NB4 (cell line): ENCODE data around the gene KCNJ4.
A peak's percentile ranks its signal among the peaks of the same experiment; 100 is the strongest.

Source experiments
- DNase-seq: peaks from one replicate; pipeline ENCODE4 v3.0.0; 2010; ENCODE audit warnings: low read depth
- H3K4me3 ChIP-seq: one replicate; pipeline ENCODE4 v1.5.1; 2011; ENCODE audit warnings: mild to moderate bottlenecking, low read depth, low read length, moderate library complexity
- MAX ChIP-seq: IDR thresholded peaks from 2 replicates; pipeline ENCODE4 v1.6.1; 2011; ENCODE audit warnings: low read depth, low read length
- MYC ChIP-seq: IDR thresholded peaks from 2 replicates; pipeline ENCODE4 v1.6.1; 2011; ENCODE audit warnings: low read depth, low read length
- POLR2A ChIP-seq: IDR thresholded peaks from 2 replicates; pipeline ENCODE4 v1.6.1; 2011; ENCODE audit warnings: mild to moderate bottlenecking; ENCODE audit not compliant: insufficient read length; ENCODE audit errors: extremely low read depth
- TF ChIP-seq, protein P1 (sequence below): IDR thresholded peaks from one replicate; pipeline ENCODE4 v1.5.1; 2012; ENCODE audit warnings: low read depth, low read length

KCNJ4 gene

DNA sequence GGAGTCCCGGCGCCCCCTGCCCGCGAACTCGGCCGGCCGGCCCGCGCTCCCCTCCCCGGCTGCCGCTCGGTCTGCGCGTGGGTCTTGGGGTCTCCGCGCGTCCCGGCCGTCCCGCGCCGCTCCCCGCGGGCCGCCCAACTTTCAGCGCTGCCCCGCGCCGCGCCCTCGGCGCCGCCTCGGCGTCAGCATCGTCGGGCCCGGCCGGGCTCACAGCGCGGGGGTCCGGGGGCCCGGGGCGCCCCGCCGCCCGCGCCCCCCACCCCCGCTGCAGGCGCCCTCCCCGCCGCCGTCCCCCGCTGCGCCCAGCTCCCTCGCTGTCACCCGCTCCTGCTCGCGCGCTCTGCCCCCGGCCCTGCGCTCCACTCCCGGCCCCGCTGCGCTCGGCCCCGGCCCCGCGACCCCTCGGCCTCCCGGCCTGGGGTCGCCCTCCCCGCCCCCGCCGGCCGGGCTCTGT is at the start of gene KCNJ4:
Gene KCNJ4, minus strand, starts transcription at position 124 of the 454 bp plus-strand sequence. CDS start 27,067 bp downstream, outside the sequence.
- H3K4me3 ChIP-seq = no peak within 1 kb of the TSS
- no peak for DNase-seq
- TF ChIP-seq, protein P1, sequence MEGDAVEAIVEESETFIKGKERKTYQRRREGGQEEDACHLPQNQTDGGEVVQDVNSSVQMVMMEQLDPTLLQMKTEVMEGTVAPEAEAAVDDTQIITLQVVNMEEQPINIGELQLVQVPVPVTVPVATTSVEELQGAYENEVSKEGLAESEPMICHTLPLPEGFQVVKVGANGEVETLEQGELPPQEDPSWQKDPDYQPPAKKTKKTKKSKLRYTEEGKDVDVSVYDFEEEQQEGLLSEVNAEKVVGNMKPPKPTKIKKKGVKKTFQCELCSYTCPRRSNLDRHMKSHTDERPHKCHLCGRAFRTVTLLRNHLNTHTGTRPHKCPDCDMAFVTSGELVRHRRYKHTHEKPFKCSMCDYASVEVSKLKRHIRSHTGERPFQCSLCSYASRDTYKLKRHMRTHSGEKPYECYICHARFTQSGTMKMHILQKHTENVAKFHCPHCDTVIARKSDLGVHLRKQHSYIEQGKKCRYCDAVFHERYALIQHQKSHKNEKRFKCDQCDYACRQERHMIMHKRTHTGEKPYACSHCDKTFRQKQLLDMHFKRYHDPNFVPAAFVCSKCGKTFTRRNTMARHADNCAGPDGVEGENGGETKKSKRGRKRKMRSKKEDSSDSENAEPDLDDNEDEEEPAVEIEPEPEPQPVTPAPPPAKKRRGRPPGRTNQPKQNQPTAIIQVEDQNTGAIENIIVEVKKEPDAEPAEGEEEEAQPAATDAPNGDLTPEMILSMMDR = no peak
- TF ChIP-seq MYC (no peak), POLR2A (no peak), MAX (no peak)

- H3K4me3 ChIP-seq = peak overlapping the region; percentile 100
- TF ChIP-seq MYC = no peak
- TF ChIP-seq POLR2A = no peak
- TF ChIP-seq, protein P1 = no peak
- TF ChIP-seq MAX = no peak
Observed at GRCh38 chr22:38503021-38503420, 48.0 kb upstream of the KCNJ4 start.

GRCh38 chr22:38501797-38502672 is 47.0 kb upstream of the KCNJ4 start:
- H3K4me3 ChIP-seq = peak overlapping the region; percentile 100
- DNase-seq = no peak
- TF ChIP-seq MYC (no peak), POLR2A (no peak), MAX (no peak)
- TF ChIP-seq, protein P1 = no peak

More at GRCh38 chr22:38503021-38503420, 48.0 kb upstream of the KCNJ4 start:
- DNase-seq = no peak

DNA sequence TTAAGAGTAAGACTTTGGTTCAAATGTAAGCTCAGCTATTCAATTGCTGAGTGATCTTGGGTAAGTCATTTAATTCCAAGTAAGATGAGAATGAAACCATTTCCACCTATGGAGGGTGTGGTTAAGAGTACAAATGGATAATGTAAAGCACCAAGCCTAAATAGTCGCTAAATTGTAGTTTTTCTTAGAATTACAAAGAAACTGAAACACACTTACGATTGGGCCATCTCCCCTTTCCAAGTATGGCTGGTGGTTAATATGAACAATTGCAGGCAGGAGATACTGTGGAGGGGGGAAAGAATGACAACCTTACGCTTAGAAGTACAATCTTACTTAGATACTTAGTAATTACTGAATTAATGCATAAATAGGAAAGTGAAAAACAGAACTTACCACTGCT is 42.9 kb upstream of the KCNJ4 start:
- TF ChIP-seq MAX = no peak
- H3K4me3 ChIP-seq = no peak overlapping the region
- no peak for DNase-seq

GRCh38 chr22:38494939-38495338 is 39.9 kb upstream of the KCNJ4 start:
- H3K4me3 ChIP-seq = no peak overlapping the region
- no peak for DNase-seq
- no peak for TF ChIP-seq POLR2A

DNA sequence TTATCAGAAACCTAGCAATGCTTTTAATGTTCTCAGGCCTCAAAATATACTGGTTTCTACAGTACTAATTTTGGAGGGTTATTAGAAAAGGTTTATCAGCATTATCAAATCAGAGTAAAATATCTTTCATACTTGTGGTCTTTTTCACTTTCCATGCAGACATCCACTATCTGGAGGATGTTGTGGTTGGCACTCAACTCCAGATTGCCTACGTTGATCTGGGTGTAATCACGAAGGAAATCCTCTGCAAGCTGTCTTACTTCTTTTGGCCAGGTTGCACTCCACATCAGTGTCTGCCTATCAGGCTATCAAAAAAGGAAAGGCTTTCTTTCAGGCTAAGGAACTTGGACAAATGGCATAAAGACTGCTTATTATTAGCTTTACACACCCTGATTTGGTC is 39.5 kb upstream of the KCNJ4 start:
- TF ChIP-seq, protein P1 = no peak
- no peak for TF ChIP-seq MAX
- TF ChIP-seq MYC = no peak
- no peak for TF ChIP-seq POLR2A
- H3K4me3 ChIP-seq = no peak overlapping the region
- no peak for DNase-seq
